Iris pigment epithelial cell (primary cell): ENCODE measurements around the gene RPL7A.

Experiments
- DNase-seq: peaks from one replicate; pipeline ENCODE4 v3.0.0-alpha.2; 2011; ENCODE audit warnings: low read depth

Gene RPL7A

DNA sequence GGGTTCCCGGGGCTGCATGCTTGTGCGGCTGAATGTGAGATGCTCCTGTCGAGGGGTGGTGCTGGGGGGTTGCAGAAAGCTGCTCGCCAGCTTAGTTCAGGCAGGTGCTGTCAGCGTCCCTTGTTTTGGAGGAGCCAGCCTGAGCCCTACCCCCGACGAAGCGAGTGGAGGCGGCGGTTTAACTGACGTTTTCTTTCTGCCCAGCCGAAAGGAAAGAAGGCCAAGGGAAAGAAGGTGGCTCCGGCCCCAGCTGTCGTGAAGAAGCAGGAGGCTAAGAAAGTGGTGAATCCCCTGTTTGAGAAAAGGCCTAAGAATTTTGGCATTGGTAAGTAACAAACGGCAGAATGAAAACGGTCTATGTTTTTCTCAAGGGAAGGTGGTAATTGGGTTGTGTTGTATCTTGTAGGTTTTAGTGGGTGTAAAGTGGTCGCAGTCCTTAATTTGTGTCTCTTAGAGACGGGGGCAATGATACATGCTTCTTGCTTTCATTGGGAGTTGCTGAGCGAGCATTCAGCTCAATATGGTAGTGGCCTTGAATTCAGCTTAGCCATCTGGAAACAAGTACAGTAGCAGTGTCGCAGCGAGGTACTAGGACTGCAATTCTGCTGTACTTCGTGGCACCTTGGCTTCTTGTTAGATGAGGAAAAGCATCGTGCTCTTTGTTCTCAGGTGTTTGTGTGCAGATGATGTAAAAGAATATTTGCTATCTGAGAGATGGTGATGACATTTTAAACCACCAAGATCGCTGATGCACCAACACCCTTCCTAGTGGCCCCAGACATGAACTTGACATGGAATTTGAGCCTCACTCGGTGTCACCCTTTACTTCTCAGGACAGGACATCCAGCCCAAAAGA, 928 bp downstream of the RPL7A start:
- DNase-seq: no peak

DNA sequence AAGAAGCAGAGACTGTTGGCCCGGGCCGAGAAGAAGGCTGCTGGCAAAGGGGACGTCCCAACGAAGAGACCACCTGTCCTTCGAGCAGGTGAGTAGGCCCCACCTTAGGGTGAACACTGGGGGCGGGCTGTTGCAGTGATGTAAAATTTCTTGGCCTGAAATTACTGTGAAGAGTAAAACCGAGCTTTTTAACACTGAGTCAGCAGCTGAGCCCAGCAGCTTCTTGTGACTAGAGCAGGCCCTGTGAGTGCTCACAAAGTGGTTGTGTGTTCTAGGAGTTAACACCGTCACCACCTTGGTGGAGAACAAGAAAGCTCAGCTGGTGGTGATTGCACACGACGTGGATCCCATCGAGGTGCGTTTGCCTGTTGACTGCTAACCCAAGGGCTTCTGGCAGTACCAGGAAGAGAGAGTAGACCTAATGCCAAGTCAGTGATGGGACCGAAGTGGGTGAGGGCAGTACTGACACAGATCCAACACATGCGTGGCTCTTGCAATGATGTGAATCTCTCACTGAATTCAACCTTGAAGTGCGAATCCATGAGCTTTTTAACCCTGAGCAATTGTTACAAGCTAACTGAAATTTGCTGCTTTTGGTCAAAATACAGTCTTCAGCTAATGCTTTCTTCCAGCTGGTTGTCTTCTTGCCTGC, 2.1 kb downstream of the RPL7A start:
- DNase-seq: no peak

DNA sequence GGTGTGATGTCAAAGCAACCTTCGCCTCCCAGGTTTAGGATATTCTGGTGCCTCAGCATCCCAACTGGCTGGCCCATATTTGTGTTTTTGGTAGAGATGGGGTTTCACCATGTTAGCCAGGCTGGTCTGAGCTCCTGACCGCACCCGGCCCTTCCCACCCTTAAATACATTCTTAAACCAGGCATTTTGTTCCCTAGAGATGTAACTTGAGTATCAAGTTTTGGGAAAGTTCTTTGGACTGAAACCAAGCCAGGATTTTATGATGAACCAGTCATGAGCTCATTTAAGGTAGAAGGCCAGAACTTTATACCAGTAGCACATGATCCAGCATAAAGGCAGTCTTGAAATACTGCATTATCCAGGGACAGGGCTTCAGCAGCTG, 3.5 kb downstream of the RPL7A start:
- DNase-seq: no peak

DNA sequence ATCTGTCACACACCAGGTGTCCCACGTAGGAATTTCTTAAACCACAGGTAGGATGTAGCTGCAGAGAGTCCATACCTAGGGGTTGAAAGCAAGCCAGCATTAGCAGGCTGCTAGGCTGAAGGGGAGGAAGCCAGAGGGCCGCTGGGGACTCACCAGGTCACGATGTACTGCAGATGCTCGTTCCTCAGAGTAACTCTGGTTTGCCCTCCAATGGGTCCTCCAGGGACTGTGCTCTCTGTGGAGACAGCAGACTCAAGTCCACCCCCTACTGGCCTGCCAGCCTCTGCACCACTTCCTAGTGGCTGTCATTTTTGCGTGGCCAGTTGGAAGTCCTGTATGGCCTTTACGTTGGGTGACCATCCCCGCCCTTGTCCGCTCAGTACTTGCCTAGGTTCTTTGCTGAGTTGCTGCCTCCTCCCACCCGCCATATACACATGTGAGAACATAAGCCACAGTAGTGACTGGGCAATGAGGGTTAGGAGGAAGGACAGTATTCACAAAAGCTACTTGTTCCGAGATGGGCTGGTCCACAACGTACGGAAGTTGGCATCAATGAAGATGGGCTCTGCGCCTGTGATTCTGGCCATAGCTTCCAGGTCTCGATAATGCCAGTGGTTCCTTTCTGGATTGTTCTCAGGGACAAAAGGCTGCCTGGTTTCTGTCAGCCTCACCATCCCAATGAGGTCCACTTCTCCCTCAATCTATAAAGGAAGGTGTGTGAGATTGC, 4.1 kb downstream of the RPL7A start:
- peak; percentile 71 for DNase-seq

DNA sequence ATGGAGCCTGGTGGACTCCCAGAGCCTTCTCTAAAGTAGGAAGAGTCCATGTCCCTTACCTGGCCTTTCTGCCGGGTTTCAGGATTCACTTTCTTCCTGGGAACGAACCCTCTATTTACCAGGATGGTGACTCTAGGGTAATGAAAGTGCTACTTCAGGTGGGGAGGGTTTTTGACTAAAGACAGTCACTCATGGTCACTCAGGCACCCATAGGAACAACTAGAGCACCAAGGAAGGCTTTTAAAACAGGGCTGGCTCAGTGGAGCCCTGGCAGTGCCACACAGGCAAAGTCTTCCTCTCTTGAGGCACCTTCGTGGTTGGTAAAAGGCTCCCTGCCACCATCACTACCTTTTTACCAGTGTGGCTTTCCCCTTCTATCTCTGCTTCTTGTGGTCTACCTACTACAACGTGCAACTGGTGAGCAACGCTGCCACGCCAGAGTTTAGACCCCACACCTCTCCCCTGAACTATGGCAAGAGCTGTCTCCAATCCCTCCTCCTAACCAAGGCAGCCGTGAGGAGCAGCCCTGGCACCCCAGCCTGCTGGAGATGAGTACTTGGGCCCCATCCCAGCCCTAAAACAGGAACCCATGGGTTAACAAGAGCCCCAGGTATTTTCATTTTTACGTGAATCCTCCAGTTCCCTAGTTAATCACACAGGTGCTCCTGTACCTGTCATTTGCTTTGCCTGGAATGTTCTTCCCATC, 4.8 kb downstream of the RPL7A start:
- DNase-seq: no peak

DNA sequence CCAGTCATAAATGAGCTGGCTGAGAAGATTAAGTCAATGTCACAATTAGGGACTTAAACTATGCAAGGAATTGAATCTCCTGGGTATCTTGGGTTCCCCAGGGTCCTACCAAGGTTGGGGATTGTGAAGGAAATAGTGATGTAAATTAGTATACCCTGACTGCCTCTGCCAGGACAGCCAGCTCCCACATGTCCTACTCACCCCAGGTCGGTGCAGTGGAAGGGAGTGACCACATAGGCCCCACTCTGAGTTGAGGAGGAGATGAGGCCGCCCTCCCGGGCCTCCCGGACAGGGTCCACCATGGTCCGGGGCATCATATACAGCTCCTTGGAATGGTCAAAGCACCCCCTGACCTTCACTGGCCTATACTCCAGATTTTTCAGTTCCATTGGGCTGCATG, 5.5 kb downstream of the RPL7A start:
- DNase-seq: no peak

DNA sequence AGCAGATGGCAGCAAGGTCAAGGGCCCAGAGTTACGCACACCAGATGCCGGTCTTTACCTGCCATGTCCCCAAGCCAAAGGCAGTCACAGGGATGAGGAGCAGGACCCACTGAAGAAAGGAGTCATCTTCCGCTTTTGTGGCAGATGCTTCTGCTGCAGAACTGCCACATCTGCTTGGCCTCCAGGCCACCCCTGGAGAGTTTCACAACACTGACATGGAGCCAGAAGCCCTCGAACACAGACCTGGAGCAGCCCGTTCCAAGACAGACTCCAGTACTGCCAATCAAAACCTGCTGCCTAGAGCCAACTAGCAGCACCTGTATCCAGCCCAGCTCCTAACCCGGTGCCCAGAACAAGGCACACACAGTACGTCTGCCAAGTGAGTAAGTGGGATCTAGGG, 6.7 kb downstream of the RPL7A start:
- DNase-seq: no peak

DNA sequence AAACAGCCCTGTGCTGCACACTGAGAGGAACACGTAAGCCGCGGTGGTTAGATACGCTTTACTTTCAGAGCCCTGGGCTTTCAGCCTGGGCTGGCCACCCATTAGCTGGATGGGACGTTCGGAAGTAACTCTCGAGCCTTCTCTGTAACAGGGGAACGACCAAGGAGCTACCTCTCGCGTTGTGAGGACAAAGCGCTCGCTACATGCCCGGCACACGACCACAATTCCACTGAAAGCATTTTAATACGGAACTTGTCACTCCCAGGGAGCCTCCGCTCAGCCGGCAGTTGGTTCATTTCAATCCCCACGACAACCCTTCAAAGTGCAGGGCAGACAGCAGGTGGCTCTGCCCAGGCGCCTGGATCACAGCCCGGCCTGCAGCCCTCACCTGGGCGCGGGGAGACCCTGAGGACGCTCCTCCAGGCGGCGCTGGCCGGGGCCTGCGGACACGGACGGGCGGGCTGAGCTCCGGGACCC, 7.9 kb downstream of the RPL7A start:
- no peak for DNase-seq

DNA sequence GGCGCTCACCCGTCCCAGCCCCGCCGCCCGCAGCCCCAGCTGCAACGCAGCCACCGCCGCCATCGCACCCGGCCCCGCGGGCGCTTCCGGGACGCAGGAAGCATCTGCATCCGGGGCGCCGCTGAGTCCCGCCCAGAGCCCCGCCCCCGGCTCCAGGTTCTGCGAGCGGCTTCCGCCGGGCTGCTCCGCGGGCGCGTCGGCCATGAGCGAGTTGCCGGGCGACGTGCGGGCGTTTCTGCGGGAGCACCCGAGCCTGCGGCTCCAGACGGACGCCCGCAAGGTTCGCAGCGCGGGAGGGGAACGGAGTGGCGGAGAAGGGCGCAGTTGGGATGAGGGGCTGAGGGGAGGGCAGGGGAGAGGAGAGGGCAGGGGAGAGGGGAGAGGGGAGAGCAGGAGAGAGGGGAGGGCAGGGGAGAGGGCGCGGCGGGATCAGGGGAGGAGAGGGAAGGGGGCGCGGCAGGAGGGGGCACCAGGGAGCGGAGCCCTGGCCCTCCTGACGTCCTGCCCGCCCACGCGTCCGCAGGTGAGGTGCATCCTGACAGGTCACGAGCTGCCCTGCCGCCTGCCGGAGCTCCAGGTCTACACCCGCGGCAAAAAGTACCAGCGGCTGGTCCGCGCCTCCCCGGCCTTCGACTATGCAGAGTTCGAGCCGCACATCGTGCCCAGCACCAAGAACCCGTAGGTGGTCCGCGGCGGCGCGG, 8.5 kb downstream of the RPL7A start, which contains the start of the genes SURF1 and SURF2:
TSS of gene SURF1 (minus strand) at position 97 of the 701 bp plus-strand sequence. CDS start at position 63, 34 bp downstream.
TSS of gene SURF2 (plus strand) at position 160 of the 701 bp plus-strand sequence. CDS start at position 203, 43 bp downstream.
- peak; percentile 83 for DNase-seq

DNA sequence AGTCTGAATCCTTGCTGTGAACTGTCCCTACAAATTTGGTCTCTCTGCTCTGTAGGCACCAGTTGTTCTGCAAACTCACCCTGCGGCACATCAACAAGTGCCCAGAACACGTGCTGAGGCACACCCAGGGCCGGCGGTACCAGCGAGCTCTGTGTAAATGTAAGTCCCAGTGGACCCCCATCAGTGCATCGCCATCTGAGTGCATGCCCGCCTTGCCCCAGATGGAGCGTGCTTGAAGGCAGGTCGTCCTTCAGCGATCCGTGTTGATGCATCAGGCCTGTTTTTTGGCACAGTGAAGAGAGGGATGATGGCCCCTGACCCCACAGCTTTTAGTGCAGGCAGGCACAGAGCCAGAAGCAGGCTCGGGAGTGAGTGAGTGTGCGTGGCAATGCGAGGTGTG, 9.6 kb downstream of the RPL7A start:
- DNase-seq: no peak

DNA sequence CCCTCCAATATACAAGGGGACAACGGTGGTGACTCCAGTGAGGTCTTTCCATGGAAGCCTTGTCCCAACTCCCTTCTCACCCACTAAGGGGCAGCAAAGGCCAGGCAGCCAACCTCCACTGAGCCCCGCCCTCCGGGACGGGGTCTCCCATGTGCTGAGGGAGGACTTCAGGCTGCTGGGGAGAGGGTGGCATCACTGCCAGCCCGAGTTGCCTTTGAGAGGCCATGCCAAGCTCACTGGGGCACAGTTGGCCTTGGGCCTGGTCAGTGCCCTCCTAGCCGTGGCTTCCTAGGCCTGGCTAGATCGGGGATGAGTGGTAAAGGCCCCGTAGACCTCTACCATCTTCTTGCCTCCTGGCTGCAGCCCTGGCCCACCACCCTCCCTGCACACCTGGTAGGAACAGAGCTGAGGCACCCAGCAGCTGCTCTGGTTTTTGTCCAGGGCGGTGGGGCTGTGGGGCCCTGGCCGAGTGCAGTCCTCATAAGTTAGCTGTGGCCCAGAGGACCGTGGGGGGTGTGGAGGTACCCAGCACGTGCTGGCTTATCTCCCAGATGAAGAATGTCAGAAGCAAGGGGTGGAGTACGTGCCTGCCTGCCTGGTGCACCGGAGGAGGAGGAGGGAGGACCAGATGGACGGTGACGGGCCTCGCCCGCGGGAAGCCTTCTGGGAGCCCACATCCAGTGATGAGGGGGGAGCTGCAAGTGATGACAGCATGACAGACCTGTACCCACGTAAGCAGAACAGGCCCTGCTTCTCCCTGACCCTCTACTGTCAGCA, 11.6 kb downstream of the RPL7A start:
- no peak for DNase-seq

DNA sequence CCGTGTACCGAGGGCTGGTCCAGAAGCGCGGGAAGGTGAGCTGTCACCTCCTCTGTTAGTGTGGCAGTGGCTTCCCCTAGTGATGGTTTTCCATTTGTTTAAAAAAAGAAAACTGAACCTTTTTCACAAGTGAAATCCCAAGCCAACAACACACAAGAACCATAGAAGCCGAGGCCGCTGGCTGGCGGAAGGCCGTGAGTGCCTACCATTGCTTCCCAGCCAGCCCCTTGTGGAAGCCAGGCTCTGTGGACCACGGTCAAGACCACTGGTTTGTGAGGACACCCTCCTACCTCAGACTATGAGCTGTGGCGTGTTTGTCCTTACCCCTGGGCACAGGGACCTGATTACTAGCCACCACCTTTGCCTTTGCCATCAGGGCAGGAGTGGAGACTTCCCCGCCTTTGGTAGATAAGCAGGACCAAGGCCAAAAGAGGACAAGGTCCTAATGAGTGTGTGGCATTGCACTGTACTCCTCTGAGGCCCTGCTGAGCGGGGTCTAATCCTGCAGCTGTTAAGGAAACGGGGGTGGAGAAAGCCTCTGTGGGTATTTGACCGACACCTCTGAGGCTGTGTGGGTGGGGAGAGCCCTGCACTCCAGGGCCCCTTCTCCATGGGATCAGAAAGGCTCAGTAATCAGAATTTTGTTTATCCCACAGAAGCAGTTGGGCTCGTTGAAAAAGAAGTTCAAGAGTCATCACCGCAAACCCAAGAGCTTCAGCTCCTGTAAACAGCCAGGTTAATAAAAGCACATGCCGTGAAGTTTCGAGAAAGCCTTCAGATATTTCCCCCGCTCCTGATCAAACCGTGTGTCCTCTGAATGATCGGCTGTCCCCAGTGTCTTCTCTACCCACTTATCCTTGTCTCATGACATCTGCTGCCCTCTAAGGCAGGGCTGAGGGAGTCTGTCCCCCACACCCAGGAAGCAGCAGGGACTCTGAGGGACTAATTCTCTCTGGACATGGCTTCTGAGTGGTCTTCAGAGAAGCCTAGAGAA, 12.7 kb downstream of the RPL7A start:
- no peak for DNase-seq

DNA sequence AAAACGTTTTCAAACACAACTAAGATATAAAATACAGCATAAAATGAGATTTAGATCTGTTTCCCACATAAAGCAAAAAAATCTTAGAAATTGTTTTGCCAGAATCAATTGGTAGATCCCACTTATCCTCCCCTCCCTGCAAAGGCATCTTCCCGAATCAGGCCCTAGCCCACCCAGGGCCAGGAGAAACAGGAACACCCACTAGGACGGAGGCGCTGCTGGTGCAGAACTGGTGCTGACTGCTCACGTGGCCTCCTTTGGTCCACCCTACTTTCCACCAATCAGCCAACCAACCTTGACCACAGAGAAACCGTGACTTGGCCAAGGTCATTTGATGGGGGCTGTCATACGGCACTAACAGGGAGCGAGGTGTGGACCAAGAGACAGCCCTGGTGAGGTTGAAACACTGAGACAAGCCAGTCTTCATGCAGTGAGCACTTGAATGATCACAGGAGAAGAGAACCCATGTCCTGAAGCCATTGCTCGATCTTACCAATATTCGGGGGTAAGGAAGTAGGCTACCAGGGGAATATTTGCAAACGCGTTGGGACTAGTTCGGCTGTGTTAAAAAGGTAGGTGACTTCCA, 13.6 kb downstream of the RPL7A start:
- DNase-seq: no peak

DNA sequence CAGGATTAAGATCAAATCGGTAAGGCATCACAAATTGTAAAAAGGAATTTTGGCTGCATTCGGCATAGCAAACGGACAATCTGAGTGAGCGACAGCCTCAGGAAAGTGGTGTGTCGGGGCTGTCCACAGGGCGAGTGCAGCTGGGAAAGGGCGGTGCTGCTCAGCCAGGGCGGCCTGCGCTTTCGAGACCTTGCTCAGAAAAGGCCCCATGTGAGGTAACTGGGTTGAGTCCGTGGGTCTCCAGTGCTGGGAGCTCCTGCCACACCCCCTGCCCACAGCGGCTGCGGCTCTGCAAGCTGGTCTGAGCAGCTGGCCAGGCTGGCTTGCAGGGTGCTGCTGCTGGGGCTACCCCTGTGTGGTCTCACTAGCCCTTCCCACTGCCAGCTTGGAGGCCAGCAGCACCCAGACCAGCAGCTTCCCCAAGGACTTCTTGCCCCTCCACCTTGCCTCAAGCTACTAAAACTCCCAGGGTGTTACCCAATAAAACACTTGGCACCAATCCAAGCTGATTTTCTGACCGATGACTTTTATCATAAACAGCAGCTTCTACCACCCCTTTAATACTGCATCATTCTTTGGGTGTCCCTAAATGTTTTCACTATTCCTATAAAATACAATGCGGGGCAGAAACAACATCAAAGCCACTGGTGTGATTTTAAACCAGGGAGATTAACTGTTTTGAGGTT, 14.5 kb downstream of the RPL7A start:
- peak; percentile 42 for DNase-seq

DNA sequence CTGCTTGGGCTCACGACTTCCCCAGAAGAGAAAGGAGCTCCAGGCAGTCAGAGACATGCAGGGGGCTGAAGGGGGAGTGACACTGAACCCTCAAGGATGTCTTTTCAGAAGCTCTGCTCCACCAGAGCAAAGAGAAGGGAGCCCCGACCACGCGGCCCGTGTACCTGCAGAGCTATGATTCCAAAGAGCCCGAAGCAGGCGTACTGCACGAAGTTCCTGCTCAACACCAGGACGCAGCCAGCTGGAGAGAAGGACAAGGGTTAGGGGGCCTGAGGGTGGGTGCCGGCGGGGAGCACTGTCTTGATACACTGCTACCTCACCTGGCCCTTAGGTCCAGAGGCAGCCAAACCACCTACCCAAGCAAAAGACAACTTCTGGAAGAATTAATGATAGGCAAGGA, 18.4 kb downstream of the RPL7A start:
- no peak for DNase-seq

DNA sequence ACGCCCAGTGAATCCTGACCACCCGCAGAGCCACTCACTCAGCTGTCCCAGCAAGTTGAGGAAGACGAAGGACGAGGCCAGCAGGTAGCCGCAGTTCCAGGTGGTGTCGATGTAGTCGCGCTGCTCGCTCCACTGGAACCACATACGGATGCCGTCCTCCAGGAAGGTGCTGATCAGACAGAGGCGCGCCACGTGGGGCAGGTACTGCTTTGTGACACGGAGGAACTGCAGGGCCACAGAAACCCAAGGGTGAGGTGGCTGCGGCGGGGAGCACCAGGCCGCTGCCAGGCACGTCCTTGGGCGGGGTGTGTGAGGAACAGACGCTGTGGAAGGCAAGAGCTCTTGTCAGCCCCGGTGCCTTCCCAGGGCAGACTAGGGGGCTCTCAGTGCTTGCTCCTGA, 19.2 kb downstream of the RPL7A start:
- DNase-seq: no peak

DNA sequence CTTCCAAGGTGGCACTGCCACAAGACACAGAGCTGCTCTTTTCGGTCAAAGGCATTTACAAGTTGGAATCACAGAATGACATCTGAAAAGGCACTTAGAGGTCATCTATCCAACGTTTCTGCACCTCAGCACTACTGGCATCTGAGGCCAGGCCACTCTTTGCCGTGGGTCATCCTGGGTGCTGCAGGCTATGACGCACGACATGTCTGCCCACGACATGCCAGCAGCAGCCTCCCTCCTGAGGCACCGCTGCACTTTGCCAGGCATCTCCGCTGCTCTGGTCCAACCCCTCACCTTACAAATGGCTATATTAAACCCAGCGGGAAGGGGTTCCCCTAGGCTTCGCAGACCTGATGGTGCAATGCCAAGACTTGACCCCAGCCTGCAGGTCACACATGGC, 19.8 kb downstream of the RPL7A start:
- no peak for DNase-seq

DNA sequence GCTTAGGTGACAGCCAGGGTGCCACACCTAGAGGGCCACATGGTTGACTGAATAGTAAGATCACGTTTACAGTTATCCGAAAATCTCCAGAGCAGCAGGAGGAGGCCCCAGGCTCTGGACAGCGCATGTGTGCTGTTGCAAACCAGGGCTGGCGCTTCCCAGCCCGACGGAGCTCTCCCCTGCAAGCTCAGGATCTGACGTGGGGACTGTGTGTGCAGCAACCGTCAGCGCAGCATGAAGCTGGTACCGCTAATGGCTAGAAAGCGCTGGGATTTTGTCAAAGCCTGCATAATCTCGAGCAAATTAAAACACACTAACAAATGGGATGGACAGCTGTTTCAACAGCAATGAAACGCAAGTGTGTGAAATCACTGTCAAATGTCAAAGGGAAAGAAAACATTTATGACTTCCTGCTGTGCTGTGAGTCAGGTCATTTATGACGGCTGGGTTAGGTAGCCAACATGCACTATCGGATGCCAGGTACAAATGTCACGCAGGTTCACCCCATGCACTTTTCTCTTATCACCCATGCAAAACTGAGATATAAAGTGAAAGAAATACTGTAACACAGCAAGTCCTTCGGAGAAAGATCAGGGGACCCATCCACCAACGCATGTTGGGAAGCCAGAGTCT, 20.3 kb downstream of the RPL7A start:
- DNase-seq: peak; percentile 19
